Upper lobe of left lung (tissue), 4 donors: Measurements from ENCODE around the gene EXOC2.

ENCODE experiments used
- EP300 ChIP-seq, 4 donors: sonication (generic); formaldehyde crosslinking; IDR thresholded peaks; one replicate each; pipeline ENCODE4 v1.5.1; 2017; ENCODE audit warnings: antibody characterized with exemption in 4 of 4, control low read depth in 2 of 4
- TF ChIP-seq, protein P1 (sequence below), 6 experiments: fragments of 450-650 bp in 4 of 6; fragments of 200-600 bp in 2 of 6; sonication (generic) in 2 of 6; IDR thresholded peaks; one replicate each; pipeline ENCODE4 v1.5.1; 2016 to 2019; ENCODE audit warnings: antibody characterized with exemption in 6 of 6

DNA sequence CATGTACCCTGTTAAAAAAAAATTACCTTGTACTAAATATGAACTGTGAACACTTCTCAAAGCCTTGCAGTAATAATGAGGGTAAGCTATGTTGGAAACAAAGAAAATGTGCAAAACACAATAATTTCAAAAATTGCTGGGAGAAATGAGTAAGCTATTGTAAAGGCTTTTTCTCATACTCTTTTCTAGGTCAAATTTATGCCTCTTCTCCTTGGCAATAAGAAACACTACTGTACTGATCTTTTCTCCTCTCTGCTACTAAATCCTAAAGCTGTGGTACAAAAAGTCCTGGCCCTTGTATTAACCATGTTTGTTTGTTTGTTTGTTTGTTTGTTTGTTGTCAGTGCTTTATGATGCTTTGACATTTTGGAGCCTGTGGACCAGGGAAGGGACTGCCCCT, 18.5 kb downstream of the EXOC2 start:
- no peak for TF ChIP-seq EP300 (IDR thresholded peaks at IDR 0.05)
- TF ChIP-seq, protein P1, sequence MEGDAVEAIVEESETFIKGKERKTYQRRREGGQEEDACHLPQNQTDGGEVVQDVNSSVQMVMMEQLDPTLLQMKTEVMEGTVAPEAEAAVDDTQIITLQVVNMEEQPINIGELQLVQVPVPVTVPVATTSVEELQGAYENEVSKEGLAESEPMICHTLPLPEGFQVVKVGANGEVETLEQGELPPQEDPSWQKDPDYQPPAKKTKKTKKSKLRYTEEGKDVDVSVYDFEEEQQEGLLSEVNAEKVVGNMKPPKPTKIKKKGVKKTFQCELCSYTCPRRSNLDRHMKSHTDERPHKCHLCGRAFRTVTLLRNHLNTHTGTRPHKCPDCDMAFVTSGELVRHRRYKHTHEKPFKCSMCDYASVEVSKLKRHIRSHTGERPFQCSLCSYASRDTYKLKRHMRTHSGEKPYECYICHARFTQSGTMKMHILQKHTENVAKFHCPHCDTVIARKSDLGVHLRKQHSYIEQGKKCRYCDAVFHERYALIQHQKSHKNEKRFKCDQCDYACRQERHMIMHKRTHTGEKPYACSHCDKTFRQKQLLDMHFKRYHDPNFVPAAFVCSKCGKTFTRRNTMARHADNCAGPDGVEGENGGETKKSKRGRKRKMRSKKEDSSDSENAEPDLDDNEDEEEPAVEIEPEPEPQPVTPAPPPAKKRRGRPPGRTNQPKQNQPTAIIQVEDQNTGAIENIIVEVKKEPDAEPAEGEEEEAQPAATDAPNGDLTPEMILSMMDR (IDR thresholded peaks at IDR 0.05), result no peak
